GM23248 (cell line): ENCODE data around the gene SPTLC3. TPM values are rescaled to one million over a fixed set of nuclear protein-coding genes. Genes with fewer than 3 reads are reported as not detected.

ENCODE experiments used
- DNase-seq: peaks from one replicate; pipeline ENCODE4 v3.0.0-alpha.2; 2015
- H2AFZ ChIP-seq: fragments of 200-600 bp; sonication (generic); 2 replicates; pipeline ENCODE4 v1.6.1; 2016; ENCODE audit warnings: antibody characterized with exemption
- H3F3A ChIP-seq: fragments of 200-600 bp; sonication (generic); 2 replicates; pipeline ENCODE4 v1.6.1; 2016; ENCODE audit warnings: mild to moderate bottlenecking, antibody characterized with exemption, mixed run types; ENCODE audit not compliant: insufficient read depth
- H3K27ac ChIP-seq: fragments of 200-600 bp; sonication (generic); 2 replicates; pipeline ENCODE4 v1.5.1; 2016; ENCODE audit warnings: mild to moderate bottlenecking
- H3K27me3 ChIP-seq: fragments of 200-600 bp; sonication (generic); replicated peaks from 2 replicates; pipeline ENCODE4 v1.6.1; 2016; ENCODE audit warnings: mild to moderate bottlenecking; ENCODE audit not compliant: insufficient read depth
- H3K36me3 ChIP-seq: fragments of 200-600 bp; sonication (generic); 2 replicates; pipeline ENCODE4 v1.6.1; 2016; ENCODE audit warnings: low read depth, mild to moderate bottlenecking
- H3K4me1 ChIP-seq: fragments of 200-600 bp; sonication (generic); 2 replicates; pipeline ENCODE4 v1.6.1; 2016; ENCODE audit warnings: mild to moderate bottlenecking; ENCODE audit not compliant: insufficient read depth
- H3K4me2 ChIP-seq: fragments of 200-600 bp; sonication (generic); one replicate; pipeline ENCODE4 v1.6.1; 2016; ENCODE audit warnings: mild to moderate bottlenecking; ENCODE audit not compliant: unreplicated experiment
- H3K4me3 ChIP-seq: fragments of 200-600 bp; sonication (generic); 2 replicates; pipeline ENCODE4 v1.5.1; 2016; ENCODE audit warnings: mild to moderate bottlenecking
- H3K79me2 ChIP-seq: fragments of 200-600 bp; sonication (generic); 2 replicates; pipeline ENCODE4 v1.6.1; 2016; ENCODE audit warnings: mild to moderate bottlenecking; ENCODE audit not compliant: insufficient read depth
- H3K9ac ChIP-seq: fragments of 200-600 bp; sonication (generic); 2 replicates; pipeline ENCODE4 v1.6.1; 2016; ENCODE audit warnings: mild to moderate bottlenecking
- H3K9me2 ChIP-seq: fragments of 200-600 bp; sonication (generic); 2 replicates; pipeline ENCODE4 v1.6.1; 2016; ENCODE audit warnings: mixed run types, mild to moderate bottlenecking, moderate library complexity; ENCODE audit not compliant: insufficient read depth
- H3K9me3 ChIP-seq: fragments of 200-600 bp; sonication (generic); one replicate; pipeline ENCODE4 v1.6.1; 2017; ENCODE audit warnings: low read depth
- H4K20me1 ChIP-seq: fragments of 200-600 bp; sonication (generic); 2 replicates; pipeline ENCODE4 v1.6.0; 2016; ENCODE audit not compliant: insufficient read depth
- EZH2 ChIP-seq: fragments of 200-600 bp; sonication (generic); IDR thresholded peaks from 2 replicates; pipeline ENCODE4 v1.6.1; 2018; ENCODE audit warnings: antibody characterized with exemption, mild to moderate bottlenecking; ENCODE audit not compliant: insufficient read depth, poor library complexity, severe bottlenecking
- EZH2phosphoT487 ChIP-seq: fragments of 200-600 bp; sonication (generic); IDR thresholded peaks from 2 replicates; pipeline ENCODE4 v1.6.1; 2018; ENCODE audit warnings: antibody characterized with exemption, moderate library complexity, mild to moderate bottlenecking, low read depth; ENCODE audit not compliant: insufficient read depth
- WGBS, 2 experiments: methylation state at CpG; one replicate each; pipeline ENCODE4 v1.1.6; 2015 to 2017; ENCODE audit warnings: low lambda C conversion rate in 2 of 2, low coverage in 1 of 2; ENCODE audit errors: missing lambda C conversion rate in 2 of 2; 5-methylcytosine and 5-hydroxymethylcytosine counted together
- in situ Hi-C: fragments of 300-500 bp; cut with MboI; formaldehyde crosslinking; loops from 2 replicates; pipeline ENCODE4 v1.15.0; 2020
- polyA plus RNA-seq: library from polyadenylated mRNA; unstranded; fragments of >200 nt; fragmentation: Nextera tagmentation; extraction: Ambion mirVana; gene quantifications from 2 replicates; pipeline ENCODE4 v1.2.1, GENCODE V29; 2016
- total RNA-seq: library from RNA; depleted of rRNA; stranded (reverse); fragments of >200 nt; shearing (Covaris generic); gene quantifications from 2 replicates; pipeline ENCODE4 v1.2.3, GENCODE V29; 2014

The SPTLC3 gene
- total and polyA plus RNA-seq, 2 experiments from 2014 or later, result 1.4 to 5.5 TPM

GRCh38 chr20:13205848-13206434 is 197.2 kb downstream of the SPTLC3 start:
- no peak for DNase-seq
- whole genome bisulfite sequencing, 2 experiments, result 44% methylated on average over 5 of the region's 5 CpGs
- no peaks in the 10 kb centered on the region for H3K9me3 ChIP-seq
- no peak overlapping the region for H3K9ac ChIP-seq
- in situ Hi-C loops, result no loop called here
- no peak overlapping the region for H3K27ac ChIP-seq
- no peaks in the 10 kb centered on the region for H4K20me1 ChIP-seq
- no peaks in the 10 kb centered on the region for H3K36me3 ChIP-seq
- no peak overlapping the region for H3K4me3 ChIP-seq
- H3K79me2 ChIP-seq, result no peaks in the 10 kb centered on the region
- H2AFZ ChIP-seq, result no peak overlapping the region
- TF ChIP-seq EZH2phosphoT487 (no peak), EZH2 (no peak)
- no peaks in the 10 kb centered on the region for H3K9me2 ChIP-seq
- H3K4me2 ChIP-seq, result no peak overlapping the region
- H3K27me3 ChIP-seq, result peaks cover 13% of the 10 kb centered on the region
- H3F3A ChIP-seq, result no peaks in the 10 kb centered on the region
- no peaks in the 10 kb centered on the region for H3K4me1 ChIP-seq

GRCh38 chr20:13207016-13207415 is 198.2 kb downstream of the SPTLC3 start:
- 38 to 41% methylated on average over 2 of the region's 2 CpGs for WGBS, 2 experiments
- no peak overlapping the region for H3K27ac ChIP-seq
- DNase-seq, result no peak
- peaks cover 13% of the 10 kb centered on the region for H3K27me3 ChIP-seq
- no peaks in the 10 kb centered on the region for H3K36me3 ChIP-seq
- no peaks in the 10 kb centered on the region for H3F3A ChIP-seq
- no peaks in the 10 kb centered on the region for H3K79me2 ChIP-seq
- no peaks in the 10 kb centered on the region for H4K20me1 ChIP-seq
- no peak for TF ChIP-seq EZH2phosphoT487
- no peak for TF ChIP-seq EZH2
- no peaks in the 10 kb centered on the region for H3K4me1 ChIP-seq
- H3K4me2 ChIP-seq, result no peak overlapping the region
- no peak overlapping the region for H3K9ac ChIP-seq
- H2AFZ ChIP-seq, result no peak overlapping the region
- H3K9me3 ChIP-seq, result no peaks in the 10 kb centered on the region
- no peak overlapping the region for H3K4me3 ChIP-seq
- H3K9me2 ChIP-seq, result no peaks in the 10 kb centered on the region
- in situ Hi-C loops, result no loop called here

- peak; percentile 25 for DNase-seq
- in situ Hi-C loops, result no loop called here
- peaks cover 30% of the 10 kb centered on the region for H3K27me3 ChIP-seq
These were observed 203.3 kb downstream of the SPTLC3 start for GRCh38 chr20:13211956-13212618.

GRCh38 chr20:13212750-13213149 is 204.0 kb downstream of the SPTLC3 start:
- Histone ChIP-seq H3K9ac (no peak overlapping the region), H3K36me3 (no peaks in the 10 kb centered on the region), H4K20me1 (no peaks in the 10 kb centered on the region), H3K4me2 (peak overlapping the region; percentile 30), H2AFZ (no peak overlapping the region), H3K79me2 (no peaks in the 10 kb centered on the region), H3F3A (no peaks in the 10 kb centered on the region), H3K27me3 (peaks cover 37% of the 10 kb centered on the region), H3K9me2 (no peaks in the 10 kb centered on the region), H3K27ac (peak overlapping the region; percentile 8; the same call in 1 of the 2 replicates), H3K4me3 (no peak overlapping the region), H3K9me3 (no peaks in the 10 kb centered on the region), H3K4me1 (peaks cover 11% of the 10 kb centered on the region)
- 1 to 5% methylated on average over 5 of the region's 5 CpGs for WGBS, 2 experiments
- in situ Hi-C loops, result no loop called here
- TF ChIP-seq EZH2, result no peak
- TF ChIP-seq EZH2phosphoT487, result 0 out of 2 replicates have a peak, but pooled peaks have one; percentile 81
- peak; percentile 85 for DNase-seq

More at GRCh38 chr20:13211956-13212618, 203.3 kb downstream of the SPTLC3 start:
- no peaks in the 10 kb centered on the region for H3K9me3 ChIP-seq
- no peaks in the 10 kb centered on the region for H4K20me1 ChIP-seq
- no peak for TF ChIP-seq EZH2
- TF ChIP-seq EZH2phosphoT487, result no peak
- H2AFZ ChIP-seq, result no peak overlapping the region
- H3K4me1 ChIP-seq, result peaks cover 11% of the 10 kb centered on the region
- H3K36me3 ChIP-seq, result no peaks in the 10 kb centered on the region
- H3K4me2 ChIP-seq, result peak overlapping the region; percentile 30
- 35 to 39% methylated on average over 4 of the region's 4 CpGs for WGBS, 2 experiments
- no peak overlapping the region; the same call in 1 of the 2 replicates for H3K27ac ChIP-seq
- H3K4me3 ChIP-seq, result no peak overlapping the region
- no peak overlapping the region for H3K9ac ChIP-seq
- no peaks in the 10 kb centered on the region for H3K79me2 ChIP-seq
- H3F3A ChIP-seq, result no peaks in the 10 kb centered on the region
- H3K9me2 ChIP-seq, result no peaks in the 10 kb centered on the region
